Hepatocyte (in vitro differentiated cells): Measurements from ENCODE around the gene MBTPS2.

ENCODE experiments used
- CTCF ChIP-seq: fragments of 200-600 bp; sonication (generic); IDR thresholded peaks from 2 replicates; pipeline ENCODE4 v1.5.1; 2016; ENCODE audit warnings: antibody characterized with exemption, mild to moderate bottlenecking; ENCODE audit not compliant: poor library complexity
- EZH2 ChIP-seq: fragments of 200-600 bp; sonication (generic); IDR thresholded peaks from 2 replicates; pipeline ENCODE4 v1.6.1; 2016; ENCODE audit warnings: antibody characterized with exemption, mild to moderate bottlenecking, borderline replicate concordance
- EZH2phosphoT487 ChIP-seq: fragments of 200-600 bp; sonication (generic); IDR thresholded peaks from one replicate; pipeline ENCODE4 v1.6.1; 2018; ENCODE audit warnings: antibody characterized with exemption, mild to moderate bottlenecking, low read depth, moderate library complexity; ENCODE audit not compliant: unreplicated experiment, severe bottlenecking

DNA sequence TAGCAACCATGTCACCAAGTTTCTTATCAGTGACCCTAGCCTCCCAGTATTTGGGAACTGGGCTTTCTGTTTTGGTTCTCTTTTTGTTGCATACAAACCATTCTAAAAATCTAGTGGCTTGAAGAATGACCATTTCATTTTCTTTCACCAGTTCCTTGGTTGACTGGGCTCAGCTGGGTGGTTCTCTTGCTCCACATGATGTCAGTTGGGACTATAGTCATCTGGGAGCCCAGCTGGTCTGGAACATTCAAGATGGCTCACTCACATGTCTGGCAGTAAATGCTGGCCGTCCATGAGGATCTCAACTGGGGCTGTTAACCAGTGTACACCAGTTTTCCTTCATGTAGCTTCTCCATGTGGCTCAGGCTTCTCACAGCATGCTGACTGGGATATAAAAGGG is 27.6 kb upstream of the MBTPS2 start:
- TF ChIP-seq EZH2 (no peak), CTCF (no peak), EZH2phosphoT487 (no peak)
